Measurements from ENCODE around the gene KIRREL3.
A peak's percentile ranks its signal among the peaks of the same experiment; 100 is the strongest.

Gene KIRREL3

GRCh38 chr11:126680131-126680530 lies 320.4 kb downstream of the KIRREL3 start:
- TF ChIP-seq, protein P1, sequence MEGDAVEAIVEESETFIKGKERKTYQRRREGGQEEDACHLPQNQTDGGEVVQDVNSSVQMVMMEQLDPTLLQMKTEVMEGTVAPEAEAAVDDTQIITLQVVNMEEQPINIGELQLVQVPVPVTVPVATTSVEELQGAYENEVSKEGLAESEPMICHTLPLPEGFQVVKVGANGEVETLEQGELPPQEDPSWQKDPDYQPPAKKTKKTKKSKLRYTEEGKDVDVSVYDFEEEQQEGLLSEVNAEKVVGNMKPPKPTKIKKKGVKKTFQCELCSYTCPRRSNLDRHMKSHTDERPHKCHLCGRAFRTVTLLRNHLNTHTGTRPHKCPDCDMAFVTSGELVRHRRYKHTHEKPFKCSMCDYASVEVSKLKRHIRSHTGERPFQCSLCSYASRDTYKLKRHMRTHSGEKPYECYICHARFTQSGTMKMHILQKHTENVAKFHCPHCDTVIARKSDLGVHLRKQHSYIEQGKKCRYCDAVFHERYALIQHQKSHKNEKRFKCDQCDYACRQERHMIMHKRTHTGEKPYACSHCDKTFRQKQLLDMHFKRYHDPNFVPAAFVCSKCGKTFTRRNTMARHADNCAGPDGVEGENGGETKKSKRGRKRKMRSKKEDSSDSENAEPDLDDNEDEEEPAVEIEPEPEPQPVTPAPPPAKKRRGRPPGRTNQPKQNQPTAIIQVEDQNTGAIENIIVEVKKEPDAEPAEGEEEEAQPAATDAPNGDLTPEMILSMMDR (conservative IDR thresholded peaks at IDR 0.05; ENCODE audit: control insufficient read depth, insufficient read depth, low read depth, low read length) = no peak
- no peak overlapping the region for H3K4me3 ChIP-seq (ENCODE audit: control insufficient read depth, low read depth, low read length)
- no peak for DNase-seq (ENCODE audit: low read depth)

DNA sequence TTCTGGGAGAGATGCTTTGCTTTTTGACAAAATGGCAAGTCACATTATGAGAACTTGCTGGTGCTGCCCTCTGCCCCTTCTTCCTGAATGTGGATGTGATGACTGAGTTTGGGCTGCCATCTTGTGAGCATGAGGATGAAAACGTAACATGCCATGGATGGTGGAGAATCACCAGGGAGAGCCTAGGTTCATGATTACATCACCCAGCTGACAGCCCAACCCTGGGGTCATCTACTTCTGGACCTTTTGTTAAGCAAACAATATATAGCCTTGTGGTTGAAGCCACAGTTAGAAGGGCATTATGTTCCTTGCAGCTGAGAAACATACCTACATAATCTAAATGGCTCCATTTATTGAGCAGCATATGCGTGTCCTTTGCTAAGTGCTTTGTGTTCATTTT lies 321.5 kb downstream of the KIRREL3 start:
- TF ChIP-seq, protein P1 (conservative IDR thresholded peaks at IDR 0.05; ENCODE audit: control insufficient read depth, insufficient read depth, low read depth, low read length) = no peak
- DNase-seq (ENCODE audit: low read depth) = peak; percentile 3

DNA sequence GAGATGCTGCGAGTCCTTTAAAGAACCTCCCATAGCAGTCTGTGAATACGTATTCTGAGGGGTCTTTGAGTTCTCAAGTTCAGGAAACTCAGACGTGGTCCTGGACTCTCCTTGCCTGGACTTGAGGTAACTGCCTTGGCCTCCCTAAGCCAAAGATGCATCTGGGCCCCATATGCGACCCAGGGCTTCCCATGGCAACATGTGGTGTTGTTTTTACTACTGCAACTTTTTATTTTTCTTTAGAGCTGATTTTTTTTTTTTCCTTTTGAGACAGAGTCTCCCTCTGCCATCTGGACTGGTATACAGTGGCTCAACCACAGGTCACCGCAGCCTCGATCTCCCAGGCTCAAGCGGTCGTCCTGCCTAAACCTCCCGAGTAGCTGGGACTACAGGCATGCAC lies 324.0 kb downstream of the KIRREL3 start:
- H3K4me3 ChIP-seq (ENCODE audit: control insufficient read depth, low read depth, low read length) = no peak overlapping the region
- TF ChIP-seq, protein P1 (conservative IDR thresholded peaks at IDR 0.05; ENCODE audit: control insufficient read depth, insufficient read depth, low read depth, low read length) = no peak
- DNase-seq (ENCODE audit: low read depth) = no peak

More for the DNA sequence above, 321.5 kb downstream of the KIRREL3 start:
- no peak overlapping the region for H3K4me3 ChIP-seq (ENCODE audit: control insufficient read depth, low read depth, low read length)

DNA sequence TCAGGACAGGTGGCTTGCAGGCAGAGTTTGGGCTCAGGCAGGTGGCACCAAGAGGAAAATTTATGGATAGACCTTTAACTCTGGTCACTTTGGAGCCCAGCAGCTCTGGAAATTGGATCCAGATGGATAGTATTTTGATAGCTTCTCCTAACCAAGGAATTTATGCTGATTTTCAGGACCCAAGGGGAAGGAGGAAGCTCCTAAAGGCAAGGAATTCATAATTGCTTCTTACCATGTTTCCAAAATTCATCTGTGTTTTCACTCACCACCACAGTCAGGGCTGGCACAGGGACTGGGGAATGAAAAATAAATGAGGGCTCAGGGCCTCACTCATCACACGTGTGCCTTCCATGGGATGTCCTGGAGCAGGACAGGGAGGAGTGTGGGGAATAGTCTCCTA lies 327.3 kb downstream of the KIRREL3 start:
- DNase-seq (ENCODE audit: low read depth) = no peak
- TF ChIP-seq, protein P1 (conservative IDR thresholded peaks at IDR 0.05; ENCODE audit: control insufficient read depth, insufficient read depth, low read depth, low read length) = no peak

DNA sequence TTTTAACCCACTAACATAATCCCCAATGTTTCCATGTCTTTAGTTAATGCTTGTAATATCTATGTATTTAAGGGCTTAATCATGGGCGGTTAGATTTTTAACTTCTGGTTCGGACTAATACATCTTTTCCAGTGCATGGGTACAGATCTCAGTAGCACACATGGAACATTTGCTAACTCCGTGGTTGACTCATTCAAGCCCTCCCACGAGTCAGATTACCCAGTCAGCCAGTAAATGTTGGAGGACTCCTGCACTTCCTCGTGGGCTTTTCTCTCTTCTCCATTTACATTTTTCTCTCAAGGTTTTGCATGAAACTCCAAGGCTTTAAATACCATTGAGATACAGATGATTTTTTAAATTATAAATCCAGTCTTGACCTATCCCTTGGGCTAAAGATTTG lies 331.2 kb downstream of the KIRREL3 start:
- DNase-seq (ENCODE audit: low read depth) = peak; percentile 52
- TF ChIP-seq, protein P1 (conservative IDR thresholded peaks at IDR 0.05; ENCODE audit: control insufficient read depth, insufficient read depth, low read depth, low read length) = no peak

More for the DNA sequence above, 327.3 kb downstream of the KIRREL3 start:
- H3K4me3 ChIP-seq (ENCODE audit: control insufficient read depth, low read depth, low read length) = no peak overlapping the region

DNA sequence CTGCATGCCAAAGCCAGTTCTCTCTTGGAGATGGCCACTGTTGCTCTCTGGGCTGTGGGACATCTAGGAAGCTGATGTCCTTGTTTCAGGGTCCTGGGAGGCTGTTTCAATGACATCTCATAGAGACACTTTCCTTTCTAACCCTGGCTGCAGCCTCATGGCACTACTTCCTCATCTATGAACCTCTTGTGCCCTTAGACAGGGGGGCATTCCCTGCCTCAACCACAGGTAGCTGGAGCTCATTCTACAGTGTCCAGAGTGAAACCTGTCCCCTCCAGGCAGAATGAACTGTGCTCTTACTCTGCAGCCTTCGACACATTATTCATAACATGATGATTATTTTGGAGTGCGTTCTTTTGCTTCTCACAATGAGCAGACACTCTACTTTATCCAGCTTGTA lies 335.9 kb downstream of the KIRREL3 start:
- TF ChIP-seq, protein P1 (conservative IDR thresholded peaks at IDR 0.05; ENCODE audit: control insufficient read depth, insufficient read depth, low read depth, low read length) = no peak
- H3K4me3 ChIP-seq (ENCODE audit: control insufficient read depth, low read depth, low read length) = no peak overlapping the region
- no peak for DNase-seq (ENCODE audit: low read depth)

More for the DNA sequence above, 331.2 kb downstream of the KIRREL3 start:
- H3K4me3 ChIP-seq (ENCODE audit: control insufficient read depth, low read depth, low read length) = no peak overlapping the region
